SK-N-SH treated with all-trans-retinoic acid at 6 μM for 48 hours (cell line): Measurements from ENCODE around the gene LAMB4.

ENCODE experiments used
- ATAC-seq: fragments of 200-7000 bp; cut with Tn5 transposase; 3 replicates; pipeline ENCODE4 v1.9.1; 2020; ENCODE audit warnings: mild to moderate bottlenecking, moderate library complexity
- ARNTL ChIP-seq: fragments of 450-650 bp; formaldehyde crosslinking; IDR thresholded peaks from 2 replicates; pipeline ENCODE4 v1.5.0; 2020; ENCODE audit warnings: low read depth, mild to moderate bottlenecking, moderate library complexity, borderline replicate concordance
- BACH2 ChIP-seq: fragments of 250-450 bp; sonication (Bioruptor Pico); IDR thresholded peaks from 2 replicates; pipeline ENCODE4 v1.9.0; 2021; ENCODE audit warnings: mild to moderate bottlenecking, borderline replicate concordance
- CSDC2 ChIP-seq: fragments of 250-450 bp; sonication (Bioruptor Pico); IDR thresholded peaks from 2 replicates; pipeline ENCODE4 v1.5.0; 2020; ENCODE audit warnings: mild to moderate bottlenecking, moderate library complexity
- CSRNP3 ChIP-seq: fragments of 250-450 bp; sonication (Bioruptor Pico); IDR thresholded peaks from 2 replicates; pipeline ENCODE4 v1.5.1; 2021; ENCODE audit warnings: mild to moderate bottlenecking, moderate library complexity
- GLIS3 ChIP-seq: fragments of 250-450 bp; sonication (Bioruptor Pico); IDR thresholded peaks from 2 replicates; pipeline ENCODE4 v1.5.0; 2020; ENCODE audit warnings: mild to moderate bottlenecking, moderate library complexity
- OSR1 ChIP-seq: fragments of 250-450 bp; sonication (Bioruptor Pico); IDR thresholded peaks from 2 replicates; pipeline ENCODE4 v1.8.0; 2022; ENCODE audit warnings: moderate library complexity, mild to moderate bottlenecking, inconsistent platforms
- PATZ1 ChIP-seq: fragments of 250-450 bp; sonication (Bioruptor Pico); IDR thresholded peaks from 2 replicates; pipeline ENCODE4 v1.8.0; 2020; ENCODE audit warnings: mild to moderate bottlenecking, moderate library complexity, borderline replicate concordance
- POU6F1 ChIP-seq: fragments of 250-450 bp; sonication (Bioruptor Pico); IDR thresholded peaks from 2 replicates; pipeline ENCODE4 v1.8.0; 2021; ENCODE audit warnings: low read depth, mild to moderate bottlenecking, moderate library complexity, borderline replicate concordance
- PPARA ChIP-seq: fragments of 250-450 bp; sonication (Bioruptor Pico); IDR thresholded peaks from 2 replicates; pipeline ENCODE4 v1.5.0; 2020; ENCODE audit warnings: mild to moderate bottlenecking, borderline replicate concordance
- RARB ChIP-seq: fragments of 250-450 bp; sonication (Bioruptor Pico); IDR thresholded peaks from 2 replicates; pipeline ENCODE4 v1.8.0; 2021; ENCODE audit warnings: mild to moderate bottlenecking, moderate library complexity
- SNAI2 ChIP-seq: fragments of 250-450 bp; sonication (Bioruptor Pico); IDR thresholded peaks from 2 replicates; pipeline ENCODE4 v1.5.0; 2020; ENCODE audit warnings: mild to moderate bottlenecking, moderate library complexity
- TOX ChIP-seq: fragments of 250-450 bp; sonication (Bioruptor Pico); IDR thresholded peaks from 2 replicates; pipeline ENCODE4 v1.8.0; 2021; ENCODE audit warnings: mild to moderate bottlenecking, moderate library complexity, borderline replicate concordance
- ZC3H10 ChIP-seq: fragments of 250-450 bp; sonication (Bioruptor Pico); IDR thresholded peaks from 2 replicates; pipeline ENCODE4 v1.5.1; 2021; ENCODE audit warnings: mild to moderate bottlenecking, moderate library complexity
- ZFP3 ChIP-seq: fragments of 250-450 bp; sonication (Bioruptor Pico); IDR thresholded peaks from 2 replicates; pipeline ENCODE4 v1.5.0; 2020; ENCODE audit warnings: mild to moderate bottlenecking, moderate library complexity
- ZFP30 ChIP-seq: fragments of 450-650 bp; formaldehyde crosslinking; IDR thresholded peaks from 2 replicates; pipeline ENCODE4 v1.5.0; 2022; ENCODE audit warnings: mild to moderate bottlenecking, moderate library complexity
- ZNF565 ChIP-seq: fragments of 450-650 bp; formaldehyde crosslinking; conservative IDR thresholded peaks from 2 replicates; pipeline ENCODE4 v1.5.0; 2020; ENCODE audit warnings: low read depth, mild to moderate bottlenecking, moderate library complexity
- ZNF70 ChIP-seq: fragments of 450-650 bp; formaldehyde crosslinking; IDR thresholded peaks from 2 replicates; pipeline ENCODE4 v1.5.0; 2020; ENCODE audit warnings: mild to moderate bottlenecking, moderate library complexity
- TF ChIP-seq, protein P1 (sequence below): fragments of 250-450 bp; sonication (Bioruptor Pico); IDR thresholded peaks from 2 replicates; pipeline ENCODE4 v1.5.1; 2020; ENCODE audit warnings: low read depth, mild to moderate bottlenecking, moderate library complexity
- TF ChIP-seq, protein P2 (sequence below): fragments of 250-450 bp; sonication (Bioruptor Pico); IDR thresholded peaks from 2 replicates; pipeline ENCODE4 v1.5.0; 2020; ENCODE audit warnings: mild to moderate bottlenecking, moderate library complexity

Gene LAMB4

DNA sequence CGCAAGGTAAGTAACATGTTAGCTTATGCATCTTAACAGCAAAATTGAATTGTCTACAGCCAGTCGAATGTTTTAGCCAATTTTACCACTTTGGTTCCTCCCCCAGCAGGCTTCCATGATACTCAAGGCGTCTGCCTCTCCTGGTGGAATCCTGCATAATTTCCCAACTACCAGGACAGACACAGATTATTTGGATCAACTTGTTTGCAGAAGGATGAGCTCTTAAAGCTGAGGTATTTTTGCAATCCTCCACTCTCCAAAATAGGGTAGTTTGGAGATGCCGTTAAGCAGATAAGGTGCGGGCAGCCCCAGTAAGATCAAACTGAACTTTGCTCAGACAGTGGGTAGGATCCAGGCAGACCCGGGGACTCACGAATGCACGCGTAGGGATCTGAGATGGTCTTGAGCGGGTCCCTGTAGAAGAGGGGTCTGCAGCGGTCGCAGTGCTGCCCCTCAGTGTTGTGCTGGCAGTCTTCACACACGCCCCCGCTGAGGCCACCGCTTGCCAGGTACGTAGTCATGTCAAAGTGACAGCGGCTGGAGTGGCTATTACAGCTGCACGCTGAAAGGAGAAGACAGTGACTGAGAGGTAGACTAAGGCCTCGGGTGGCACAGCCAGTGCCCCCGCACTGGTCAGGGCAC is 27.4 kb downstream of the LAMB4 start:
- TF ChIP-seq GLIS3 = no peak
- no peak for TF ChIP-seq ZNF70 (CRISPR knock-in tag)
- no peak for TF ChIP-seq ZC3H10 (CRISPR knock-in tag)
- TF ChIP-seq, all 23 proteins: peak for 0
- no peak; the same call in 2 of the 3 replicates for ATAC-seq

GRCh38 chr7:108101759-108102158 is 28.4 kb downstream of the LAMB4 start:
- ATAC-seq = no peak

DNA sequence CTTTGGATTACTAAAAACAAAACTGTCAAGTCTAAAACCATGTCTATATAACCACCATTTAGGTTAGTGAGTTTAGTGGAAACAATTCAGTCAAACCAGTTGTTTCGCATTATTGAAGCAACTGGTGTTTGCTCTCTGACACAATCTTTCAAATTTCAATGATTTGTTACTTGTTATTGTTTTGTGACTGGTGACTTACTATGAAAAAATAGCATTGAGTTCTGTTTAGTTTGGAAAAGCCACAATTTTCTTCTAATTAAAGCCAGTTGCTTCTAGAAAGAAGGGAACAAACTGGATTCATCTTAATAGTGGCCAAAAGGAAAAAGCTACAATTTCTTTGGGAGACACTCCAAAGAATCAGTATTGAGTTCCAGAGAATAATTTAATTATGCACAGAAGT is 30.4 kb downstream of the LAMB4 start:
- no peak for ATAC-seq

More at GRCh38 chr7:108101759-108102158, 28.4 kb downstream of the LAMB4 start:
- TF ChIP-seq ARNTL (CRISPR knock-in tag) (no peak), ZFP3 (no peak), CSRNP3 (CRISPR knock-in tag) (no peak), BACH2 (CRISPR knock-in tag) (no peak)

DNA sequence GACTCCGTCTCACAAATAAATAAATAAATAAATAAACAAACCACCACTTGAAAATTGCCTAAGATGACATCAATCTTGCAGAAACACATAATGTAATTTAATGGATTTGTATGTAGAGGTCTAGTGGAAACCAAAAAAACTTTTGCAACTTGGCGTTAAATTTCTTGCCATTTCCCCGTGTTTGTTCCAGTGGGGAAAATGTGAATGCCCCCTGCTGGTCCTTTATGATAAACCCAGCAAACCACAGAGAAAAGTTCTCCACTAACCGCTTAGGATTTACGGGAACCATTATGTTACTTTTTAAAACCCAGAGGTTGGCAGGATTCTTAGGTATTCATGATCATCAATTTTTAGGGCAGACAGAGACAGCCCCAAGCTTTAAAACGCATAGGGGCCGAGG is 32.5 kb downstream of the LAMB4 start:
- no peak for ATAC-seq
- no peak for TF ChIP-seq RARB
- no peak for TF ChIP-seq SNAI2 (CRISPR knock-in tag)
- TF ChIP-seq, protein P1, sequence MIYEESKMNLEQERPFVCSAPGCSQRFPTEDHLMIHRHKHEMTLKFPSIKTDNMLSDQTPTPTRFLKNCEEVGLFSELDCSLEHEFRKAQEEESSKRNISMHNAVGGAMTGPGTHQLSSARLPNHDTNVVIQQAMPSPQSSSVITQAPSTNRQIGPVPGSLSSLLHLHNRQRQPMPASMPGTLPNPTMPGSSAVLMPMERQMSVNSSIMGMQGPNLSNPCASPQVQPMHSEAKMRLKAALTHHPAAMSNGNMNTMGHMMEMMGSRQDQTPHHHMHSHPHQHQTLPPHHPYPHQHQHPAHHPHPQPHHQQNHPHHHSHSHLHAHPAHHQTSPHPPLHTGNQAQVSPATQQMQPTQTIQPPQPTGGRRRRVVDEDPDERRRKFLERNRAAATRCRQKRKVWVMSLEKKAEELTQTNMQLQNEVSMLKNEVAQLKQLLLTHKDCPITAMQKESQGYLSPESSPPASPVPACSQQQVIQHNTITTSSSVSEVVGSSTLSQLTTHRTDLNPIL (CRISPR knock-in tag) = no peak
- TF ChIP-seq POU6F1 (CRISPR knock-in tag) = no peak
- TF ChIP-seq ZNF565 (CRISPR knock-in tag) = no peak
- TF ChIP-seq CSRNP3 (CRISPR knock-in tag) = no peak
- no peak for TF ChIP-seq ZNF70 (CRISPR knock-in tag)
- TF ChIP-seq PPARA = no peak
- no peak for TF ChIP-seq PATZ1 (CRISPR knock-in tag)

More for the DNA sequence above, 30.4 kb downstream of the LAMB4 start:
- TF ChIP-seq, protein P2, sequence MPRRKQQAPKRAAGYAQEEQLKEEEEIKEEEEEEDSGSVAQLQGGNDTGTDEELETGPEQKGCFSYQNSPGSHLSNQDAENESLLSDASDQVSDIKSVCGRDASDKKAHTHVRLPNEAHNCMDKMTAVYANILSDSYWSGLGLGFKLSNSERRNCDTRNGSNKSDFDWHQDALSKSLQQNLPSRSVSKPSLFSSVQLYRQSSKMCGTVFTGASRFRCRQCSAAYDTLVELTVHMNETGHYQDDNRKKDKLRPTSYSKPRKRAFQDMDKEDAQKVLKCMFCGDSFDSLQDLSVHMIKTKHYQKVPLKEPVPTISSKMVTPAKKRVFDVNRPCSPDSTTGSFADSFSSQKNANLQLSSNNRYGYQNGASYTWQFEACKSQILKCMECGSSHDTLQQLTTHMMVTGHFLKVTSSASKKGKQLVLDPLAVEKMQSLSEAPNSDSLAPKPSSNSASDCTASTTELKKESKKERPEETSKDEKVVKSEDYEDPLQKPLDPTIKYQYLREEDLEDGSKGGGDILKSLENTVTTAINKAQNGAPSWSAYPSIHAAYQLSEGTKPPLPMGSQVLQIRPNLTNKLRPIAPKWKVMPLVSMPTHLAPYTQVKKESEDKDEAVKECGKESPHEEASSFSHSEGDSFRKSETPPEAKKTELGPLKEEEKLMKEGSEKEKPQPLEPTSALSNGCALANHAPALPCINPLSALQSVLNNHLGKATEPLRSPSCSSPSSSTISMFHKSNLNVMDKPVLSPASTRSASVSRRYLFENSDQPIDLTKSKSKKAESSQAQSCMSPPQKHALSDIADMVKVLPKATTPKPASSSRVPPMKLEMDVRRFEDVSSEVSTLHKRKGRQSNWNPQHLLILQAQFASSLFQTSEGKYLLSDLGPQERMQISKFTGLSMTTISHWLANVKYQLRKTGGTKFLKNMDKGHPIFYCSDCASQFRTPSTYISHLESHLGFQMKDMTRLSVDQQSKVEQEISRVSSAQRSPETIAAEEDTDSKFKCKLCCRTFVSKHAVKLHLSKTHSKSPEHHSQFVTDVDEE (CRISPR knock-in tag) = no peak
- TF ChIP-seq, protein P1 (CRISPR knock-in tag) = no peak
- TF ChIP-seq GLIS3 (no peak), ZFP30 (CRISPR knock-in tag) (no peak), OSR1 (no peak), CSRNP3 (CRISPR knock-in tag) (no peak), TOX (no peak), CSDC2 (CRISPR knock-in tag) (no peak)
- TF ChIP-seq, all 23 proteins: peak for 0
